ENCODE measurements around the gene TCF12. TPM values are rescaled to one million over a fixed set of nuclear protein-coding genes. Genes with fewer than 3 reads are reported as not detected.

Gene TCF12
- total and polyA plus RNA-seq, 2 of the 8 experiments (the other 6 are each of a cell fraction or from before 2014, with no cell fraction given): 85.8 to 101 TPM

- no peak for DNase-seq (ENCODE audit: low read depth in 1 of 2, low spot score in 2 of 2)
- Histone ChIP-seq H4K20me1 (replicated peaks in 1 of 2; ENCODE audit: control insufficient read depth in 1 of 2, insufficient read depth in 2 of 2, low read length in 2 of 2) (no peaks in the 10 kb centered on the region), H3K14ac (ENCODE audit: insufficient read length) (no peak overlapping the region), H3K4me2 (ENCODE audit: insufficient read depth in 1 of 2, low read depth in 2 of 2, low read length in 2 of 2) (no peak overlapping the region), H2BK20ac (ENCODE audit: low read length) (no peak overlapping the region), H3K56ac (replicated peaks; ENCODE audit: insufficient read length, low read depth, low read length) (no peak overlapping the region), H3K23me2 (ENCODE audit: low read depth, low read length) (no peaks in the 10 kb centered on the region), H3K79me2 (ENCODE audit: control insufficient read depth in 1 of 2, insufficient read depth in 2 of 2, low read length in 2 of 2) (no peaks in the 10 kb centered on the region), H3K9ac (replicated peaks in 1 of 4; ENCODE audit: extremely low read depth in 1 of 4, low read depth in 3 of 4, low read length in 3 of 4) (no peak overlapping the region), H3K9me3 (ENCODE audit: insufficient read depth in 2 of 2, low read depth in 1 of 2, low read length in 1 of 2) (no peaks in the 10 kb centered on the region), H2AFZ (ENCODE audit: low read length) (no peak overlapping the region), H2AK5ac (ENCODE audit: low read depth, low read length) (no peak overlapping the region), H3K27me3 (replicated peaks in 1 of 4; ENCODE audit: control insufficient read depth in 3 of 4, extremely low read depth in 1 of 4, insufficient read depth in 3 of 4, low read length in 3 of 4) (no peaks in the 10 kb centered on the region), H3K23ac (ENCODE audit: insufficient read length) (no peak overlapping the region), H2BK5ac (ENCODE audit: low read depth, low read length) (no peak overlapping the region), H4K8ac (ENCODE audit: extremely low read depth, insufficient read depth, low read length) (no peak overlapping the region), H2BK15ac (ENCODE audit: low read length) (no peak overlapping the region), H2BK12ac (ENCODE audit: low read depth, low read length) (no peak overlapping the region), H3K79me1 (ENCODE audit: low read depth, low read length) (no peaks in the 10 kb centered on the region), H4K91ac (replicated peaks; ENCODE audit: insufficient read length, low read length) (no peak overlapping the region), H4K5ac (ENCODE audit: insufficient read length, low read depth, low read length) (no peak overlapping the region), H3K18ac (ENCODE audit: extremely low read depth, low read length) (no peak overlapping the region), H2BK120ac (replicated peaks; ENCODE audit: low read depth, low read length) (no peak overlapping the region), H3K36me3 (ENCODE audit: control insufficient read depth in 2 of 4, insufficient read depth in 4 of 4, low read length in 3 of 4) (no peaks in the 10 kb centered on the region), H3K4me1 (replicated peaks in 1 of 4; ENCODE audit: control insufficient read depth in 3 of 4, insufficient read depth in 4 of 4, low read length in 3 of 4) (no peaks in the 10 kb centered on the region), H3K4me3 (ENCODE audit: extremely low read depth in 1 of 4, insufficient read depth in 2 of 4, low read depth in 3 of 4, low read length in 4 of 4) (no peak overlapping the region), H3K27ac (ENCODE audit: low read depth, low read length) (no peak overlapping the region), H3K4ac (replicated peaks; ENCODE audit: insufficient read length, low read depth, low read length) (no peak overlapping the region)
- ChIA-PET CTCF (ENCODE audit: partially characterized antibody) (interaction anchor here (0.6 kb wide), 1 partner anchor 214 kb away, joined by 7 read pairs; no protein-coding TSS in a partner anchor), POLR2A (ENCODE audit: partially characterized antibody) (no interaction called here)
- WGBS, 2 experiments (ENCODE audit: extremely low coverage in 1 of 2, insufficient coverage in 1 of 2, insufficient read length in 1 of 2, insufficient replicate concordance in 2 of 2, low coverage in 1 of 2, low lambda C conversion rate in 2 of 2, missing lambda C conversion rate in 1 of 2): 96% methylated on average over 1 of the region's 1 CpG; no CpG with 5 or more reads in 1 of the 2 experiments
- no peak for TF ChIP-seq TEAD4 (IDR thresholded peaks at IDR 0.05; ENCODE audit: low read depth, low read length)
- no peak for TF ChIP-seq FOSL1 (IDR thresholded peaks at IDR 0.05; ENCODE audit: insufficient read depth, low read depth, low read length)
- TF ChIP-seq SIRT6 (IDR thresholded peaks at IDR 0.05; ENCODE audit: low read length): no peak
- TF ChIP-seq SIX5 (IDR thresholded peaks at IDR 0.05; ENCODE audit: low read depth, low read length): no peak
- no peak for TF ChIP-seq CTCF (IDR thresholded peaks at IDR 0.05; ENCODE audit: control extremely low read depth in 1 of 3, insufficient read depth in 1 of 3, low read depth in 1 of 3, low read length in 3 of 3)
- TF ChIP-seq E2F6 (IDR thresholded peaks at IDR 0.05): no peak
- TF ChIP-seq RAD21 (IDR thresholded peaks at IDR 0.05 in 1 of 2, conservative IDR thresholded peaks at IDR 0.05 in 1 of 2; ENCODE audit: low read depth in 2 of 2, low read length in 2 of 2): no peak
- FAIRE-seq: peak; percentile 7
Observed at GRCh38 chr15:57183041-57183440, 264.6 kb downstream of the TCF12 start.
